DOHH2 (cell line): ENCODE data around the gene ADAMTS13.
A peak's percentile ranks its signal among the peaks of the same experiment; 100 is the strongest.

ENCODE experiments used
- H3F3A ChIP-seq: fragments of 200-600 bp; sonication (generic), shearing (Covaris generic); 2 replicates; pipeline ENCODE4 v1.6.0; 2016; ENCODE audit warnings: antibody characterized with exemption, mild to moderate bottlenecking; ENCODE audit not compliant: control insufficient read depth, insufficient read depth
- H3K27ac ChIP-seq: fragments of 200-600 bp; sonication (generic); 2 replicates; pipeline ENCODE4 v1.5.1; 2014; ENCODE audit warnings: low read depth, mild to moderate bottlenecking, low read length, moderate library complexity
- H3K27me3 ChIP-seq: fragments of 200-600 bp; sonication (generic); 2 replicates; pipeline ENCODE4 v1.6.1; 2014; ENCODE audit warnings: mild to moderate bottlenecking, low read length, mixed read lengths; ENCODE audit not compliant: control insufficient read depth
- H3K36me3 ChIP-seq: fragments of 200-600 bp; sonication (generic); 2 replicates; pipeline ENCODE4 v1.6.1; 2014; ENCODE audit warnings: mild to moderate bottlenecking, low read length, moderate library complexity, mixed read lengths; ENCODE audit not compliant: control insufficient read depth
- H3K4me1 ChIP-seq: fragments of 200-600 bp; sonication (generic); 2 replicates; pipeline ENCODE4 v1.6.1; 2014; ENCODE audit warnings: mild to moderate bottlenecking, low read length, mixed read lengths; ENCODE audit not compliant: control insufficient read depth
- H3K4me2 ChIP-seq: fragments of 200-600 bp; sonication (generic); 2 replicates; pipeline ENCODE4 v1.6.0; 2014; ENCODE audit warnings: mild to moderate bottlenecking, low read length, moderate library complexity
- H3K4me3 ChIP-seq: fragments of 200-600 bp; sonication (generic); 2 replicates; pipeline ENCODE4 v1.5.1; 2014; ENCODE audit warnings: mild to moderate bottlenecking, low read length, mixed read lengths
- H3K79me2 ChIP-seq: fragments of 200-600 bp; sonication (generic); 2 replicates; pipeline ENCODE4 v1.6.1; 2014; ENCODE audit warnings: mild to moderate bottlenecking, low read length, mixed read lengths; ENCODE audit not compliant: control insufficient read depth
- H3K9me2 ChIP-seq: fragments of 200-600 bp; sonication (generic); replicated peaks from 2 replicates; pipeline ENCODE4 v1.6.1; 2014; ENCODE audit warnings: mild to moderate bottlenecking, low read length, mixed read lengths; ENCODE audit not compliant: control insufficient read depth
- H3K9me3 ChIP-seq: fragments of 200-600 bp; sonication (generic); 2 replicates; pipeline ENCODE4 v1.6.1; 2014; ENCODE audit warnings: antibody characterized with exemption, low read length, mixed read lengths; ENCODE audit not compliant: control insufficient read depth, insufficient read depth
- H4K20me1 ChIP-seq: fragments of 200-600 bp; sonication (generic); 2 replicates; pipeline ENCODE4 v1.6.0; 2014; ENCODE audit warnings: low read depth, mild to moderate bottlenecking, antibody characterized with exemption, low read length, moderate library complexity; ENCODE audit not compliant: control insufficient read depth, insufficient read depth
- CTCF ChIP-seq: fragments of 200-600 bp; sonication (generic); IDR thresholded peaks from one replicate; pipeline ENCODE4 v1.5.1; 2014; ENCODE audit warnings: antibody characterized with exemption, mild to moderate bottlenecking, low read depth, low read length; ENCODE audit not compliant: poor library complexity, severe bottlenecking
- EZH2phosphoT487 ChIP-seq: fragments of 200-600 bp; sonication (generic); IDR thresholded peaks from 2 replicates; pipeline ENCODE4 v1.6.1; 2017; ENCODE audit warnings: borderline replicate concordance, mild to moderate bottlenecking, antibody characterized with exemption, low read length, moderate library complexity, mixed read lengths

Gene ADAMTS13

GRCh38 chr9:133458643-133459312 is 36.6 kb downstream of the ADAMTS13 start:
- Histone ChIP-seq H3K4me2 (peak overlapping the region; percentile 95), H3K4me3 (peak overlapping the region; percentile 87), H3K4me1 (peaks cover 24% of the 10 kb centered on the region), H3K27me3 (peaks cover 15% of the 10 kb centered on the region), H3K36me3 (no peaks in the 10 kb centered on the region), H3K27ac (no peak overlapping the region), H3K9me2 (no peaks in the 10 kb centered on the region), H4K20me1 (0 out of 2 replicates have a peak, but pooled peaks cover 5% of the 10 kb centered on the region), H3K9me3 (no peaks in the 10 kb centered on the region), H3F3A (0 out of 2 replicates have a peak, but pooled peaks cover 5% of the 10 kb centered on the region), H3K79me2 (no peaks in the 10 kb centered on the region)
- no peak for TF ChIP-seq EZH2phosphoT487
- no peak for TF ChIP-seq CTCF

GRCh38 chr9:133459476-133460404 is 37.6 kb downstream of the ADAMTS13 start, which contains the start of gene CACFD1:
CACFD1 (plus strand) TSS chr9:133459978; CDS start chr9:133460067, 89 bp downstream.
- Histone ChIP-seq H3K9me3 (no peaks in the 10 kb centered on the region), H3K9me2 (no peaks in the 10 kb centered on the region), H4K20me1 (0 out of 2 replicates have a peak, but pooled peaks cover 5% of the 10 kb centered on the region), H3K4me2 (peak within 1 kb of the TSS; percentile 95), H3F3A (0 out of 2 replicates have a peak, but pooled peaks cover 5% of the 10 kb centered on the region), H3K79me2 (no peaks in the 10 kb centered on the region), H3K36me3 (no peaks in the 10 kb centered on the region), H3K4me3 (peak within 1 kb of the TSS; percentile 87), H3K27me3 (peaks cover 18% of the 10 kb centered on the region), H3K4me1 (peaks cover 24% of the 10 kb centered on the region), H3K27ac (peak within 1 kb of the TSS; percentile 54)
- TF ChIP-seq CTCF: no peak
- TF ChIP-seq EZH2phosphoT487: no peak

- H3K27me3 ChIP-seq: peaks cover 26% of the 10 kb centered on the region
- no peaks in the 10 kb centered on the region for H3K9me3 ChIP-seq
- H3K27ac ChIP-seq: 0 out of 2 replicates have a peak overlapping the region, but pooled peaks have one; percentile 7
- H3K36me3 ChIP-seq: no peaks in the 10 kb centered on the region
- no peaks in the 10 kb centered on the region for H3K79me2 ChIP-seq
- H4K20me1 ChIP-seq: 0 out of 2 replicates have a peak, but pooled peaks cover 5% of the 10 kb centered on the region
- peak overlapping the region; percentile 95 for H3K4me2 ChIP-seq
- peak overlapping the region; percentile 87 for H3K4me3 ChIP-seq
- no peaks in the 10 kb centered on the region for H3K9me2 ChIP-seq
- H3F3A ChIP-seq: 0 out of 2 replicates have a peak, but pooled peaks cover 5% of the 10 kb centered on the region
- TF ChIP-seq CTCF (no peak), EZH2phosphoT487 (no peak)
- H3K4me1 ChIP-seq: peaks cover 24% of the 10 kb centered on the region
Observed at GRCh38 chr9:133460405-133461175, 38.4 kb downstream of the ADAMTS13 start.
